GM19455 (cell line): ENCODE measurements around the gene CARNS1.
A peak's percentile ranks its signal among the peaks of the same experiment; 100 is the strongest.

Source experiments
- ATAC-seq: cut with Tn5 transposase; IDR thresholded peaks from one replicate; pipeline ENCODE4 v1.9.1; 2021; ENCODE audit not compliant: unreplicated experiment

The CARNS1 gene

GRCh38 chr11:67376063-67376820 lies 39.2 kb upstream of the CARNS1 start:
- ATAC-seq, result no peak

- no peak for ATAC-seq
Observed at GRCh38 chr11:67376873-67377808, 38.3 kb upstream of the CARNS1 start.

- no peak for ATAC-seq
Observed at GRCh38 chr11:67378544-67378943, 36.9 kb upstream of the CARNS1 start.

- no peak for ATAC-seq
Observed at GRCh38 chr11:67379061-67380058, 36.1 kb upstream of the CARNS1 start.

- ATAC-seq, result no peak
Observed at GRCh38 chr11:67381244-67381972, 34.1 kb upstream of the CARNS1 start.

- ATAC-seq, result no peak
Observed at GRCh38 chr11:67382276-67383136, 33.0 kb upstream of the CARNS1 start.

GRCh38 chr11:67384851-67385366 lies 30.6 kb upstream of the CARNS1 start:
- ATAC-seq, result no peak

GRCh38 chr11:67387069-67387468 lies 28.4 kb upstream of the CARNS1 start:
- ATAC-seq, result no peak

GRCh38 chr11:67387518-67387917 lies 28.0 kb upstream of the CARNS1 start:
- ATAC-seq, result no peak

- no peak for ATAC-seq
Observed at GRCh38 chr11:67389477-67389876, 26.0 kb upstream of the CARNS1 start.

- no peak for ATAC-seq
Observed at GRCh38 chr11:67390947-67391303, 24.6 kb upstream of the CARNS1 start.

- ATAC-seq, result peak; percentile 61
Observed at GRCh38 chr11:67391304-67392182, 23.9 kb upstream of the CARNS1 start, which contains the start of gene RAD9A. Gene RAD9A, plus strand, starts transcription at chr11:67391986. Its CDS starts 59 bp downstream, at chr11:67392045.

GRCh38 chr11:67392183-67392715 lies 23.2 kb upstream of the CARNS1 start:
- no peak for ATAC-seq

- no peak for ATAC-seq
Observed at GRCh38 chr11:67393437-67393836, 22.0 kb upstream of the CARNS1 start.

- ATAC-seq, result no peak
Observed at GRCh38 chr11:67393990-67394389, 21.5 kb upstream of the CARNS1 start.

- no peak for ATAC-seq
Observed at GRCh38 chr11:67395555-67396258, 19.8 kb upstream of the CARNS1 start.

GRCh38 chr11:67396259-67396581 lies 19.3 kb upstream of the CARNS1 start:
- no peak for ATAC-seq
